ENCODE measurements around the gene SLC12A7.

SLC12A7 gene

DNA sequence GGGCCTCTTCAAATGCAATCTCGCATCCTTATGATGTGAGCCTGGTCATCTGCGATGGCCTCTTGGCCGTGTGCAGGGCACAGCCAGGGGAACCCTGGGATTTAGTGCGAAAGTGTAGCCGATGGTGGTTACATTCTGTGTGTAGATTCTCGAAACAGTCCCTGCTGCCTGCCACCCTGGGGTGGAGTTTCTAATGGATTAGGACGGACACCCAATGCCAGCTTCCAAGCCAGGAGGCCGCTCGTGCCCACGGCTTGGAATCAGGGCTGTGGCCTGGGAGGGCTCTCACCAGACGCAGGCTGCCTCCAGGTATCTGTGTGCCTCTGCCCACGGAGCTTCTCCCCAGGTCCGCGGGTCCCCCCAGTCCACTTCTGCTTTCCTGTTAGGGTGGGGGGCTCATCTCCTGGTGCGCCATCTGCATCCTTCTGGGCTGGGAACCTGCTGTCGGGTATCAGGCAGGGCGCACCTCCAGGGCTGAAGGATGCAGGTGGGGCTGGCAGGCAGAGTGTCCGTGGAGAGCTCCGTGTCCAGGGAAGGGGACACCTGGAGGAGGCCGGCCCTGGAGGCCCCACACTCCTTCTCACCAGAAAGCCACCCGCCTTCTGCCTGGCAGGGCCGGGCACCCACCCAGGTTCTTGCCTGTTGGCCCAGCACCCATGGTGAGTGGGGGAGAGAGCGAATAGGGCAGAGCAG is 3.4 kb upstream of the SLC12A7 start:
- no peak for DNase-seq (ENCODE audit: low read depth)
- H3K4me3 ChIP-seq (ENCODE audit: low read depth, low read length): no peak overlapping the region
- TF ChIP-seq, protein P1, sequence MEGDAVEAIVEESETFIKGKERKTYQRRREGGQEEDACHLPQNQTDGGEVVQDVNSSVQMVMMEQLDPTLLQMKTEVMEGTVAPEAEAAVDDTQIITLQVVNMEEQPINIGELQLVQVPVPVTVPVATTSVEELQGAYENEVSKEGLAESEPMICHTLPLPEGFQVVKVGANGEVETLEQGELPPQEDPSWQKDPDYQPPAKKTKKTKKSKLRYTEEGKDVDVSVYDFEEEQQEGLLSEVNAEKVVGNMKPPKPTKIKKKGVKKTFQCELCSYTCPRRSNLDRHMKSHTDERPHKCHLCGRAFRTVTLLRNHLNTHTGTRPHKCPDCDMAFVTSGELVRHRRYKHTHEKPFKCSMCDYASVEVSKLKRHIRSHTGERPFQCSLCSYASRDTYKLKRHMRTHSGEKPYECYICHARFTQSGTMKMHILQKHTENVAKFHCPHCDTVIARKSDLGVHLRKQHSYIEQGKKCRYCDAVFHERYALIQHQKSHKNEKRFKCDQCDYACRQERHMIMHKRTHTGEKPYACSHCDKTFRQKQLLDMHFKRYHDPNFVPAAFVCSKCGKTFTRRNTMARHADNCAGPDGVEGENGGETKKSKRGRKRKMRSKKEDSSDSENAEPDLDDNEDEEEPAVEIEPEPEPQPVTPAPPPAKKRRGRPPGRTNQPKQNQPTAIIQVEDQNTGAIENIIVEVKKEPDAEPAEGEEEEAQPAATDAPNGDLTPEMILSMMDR (IDR thresholded peaks at IDR 0.05; ENCODE audit: control insufficient read depth, extremely low read depth, insufficient read depth): no peak

DNA sequence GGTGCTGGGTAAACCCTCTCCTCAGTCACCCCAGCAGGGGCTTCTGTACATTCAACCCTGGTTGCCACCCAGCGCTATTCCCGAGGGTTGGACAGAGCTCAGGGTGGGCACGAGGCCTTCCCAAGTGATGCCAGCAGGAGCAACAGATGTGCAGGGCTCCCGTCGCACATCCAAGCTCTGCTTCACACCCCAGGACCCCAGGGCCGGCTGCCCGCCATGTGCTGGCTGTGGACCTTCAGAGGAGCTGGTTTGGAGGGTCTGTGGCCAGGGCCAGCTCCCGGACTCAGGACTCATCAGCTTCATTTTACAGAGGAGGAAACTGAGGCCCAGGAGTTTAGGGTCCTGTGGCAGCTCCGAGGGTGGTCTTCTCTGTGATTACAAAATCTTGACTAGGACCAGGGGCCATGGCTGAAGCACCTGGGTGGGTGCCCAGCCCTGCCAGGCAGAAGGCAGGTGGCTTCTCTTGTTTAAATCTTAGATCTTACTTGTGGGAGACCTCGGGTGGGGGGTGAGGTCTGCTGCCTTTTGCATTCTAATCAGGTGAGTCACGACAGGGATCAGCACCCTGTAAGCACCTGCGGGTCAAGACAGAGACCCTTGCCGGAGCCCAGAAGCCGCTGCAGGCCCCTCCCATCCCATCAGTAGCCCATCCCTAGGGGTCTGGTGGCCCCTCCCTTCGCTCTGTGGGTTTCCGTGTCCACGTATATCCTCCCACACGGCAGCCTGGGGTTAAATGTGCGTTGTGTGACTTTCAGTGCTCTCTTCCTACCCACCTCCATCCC is 2.1 kb upstream of the SLC12A7 start:
- no peak overlapping the region for H3K4me3 ChIP-seq (ENCODE audit: low read depth, low read length)
- TF ChIP-seq, protein P1 (IDR thresholded peaks at IDR 0.05; ENCODE audit: control insufficient read depth, extremely low read depth, insufficient read depth): no peak
- DNase-seq (ENCODE audit: low read depth): no peak

DNA sequence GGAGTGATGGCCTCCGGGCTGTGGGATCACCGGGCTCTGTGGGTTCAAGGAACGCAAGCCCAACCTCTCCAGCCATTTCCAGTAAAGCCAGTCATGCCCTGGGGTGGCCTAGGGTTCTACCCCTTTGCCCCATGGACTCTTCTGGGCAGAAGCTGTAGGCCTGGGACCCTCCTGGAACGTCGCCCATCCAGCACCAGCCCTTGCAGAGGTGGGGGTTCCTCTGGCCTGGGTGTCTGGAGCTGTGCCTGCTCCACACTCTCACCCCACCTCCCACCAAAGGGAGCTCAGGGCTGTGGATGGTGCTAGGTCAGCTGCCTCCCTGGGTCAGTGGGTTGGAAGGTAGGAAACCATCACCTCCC is 1.4 kb upstream of the SLC12A7 start:
- TF ChIP-seq, protein P1 (IDR thresholded peaks at IDR 0.05; ENCODE audit: control insufficient read depth, extremely low read depth, insufficient read depth): no peak
- no peak overlapping the region for H3K4me3 ChIP-seq (ENCODE audit: low read depth, low read length)

DNA sequence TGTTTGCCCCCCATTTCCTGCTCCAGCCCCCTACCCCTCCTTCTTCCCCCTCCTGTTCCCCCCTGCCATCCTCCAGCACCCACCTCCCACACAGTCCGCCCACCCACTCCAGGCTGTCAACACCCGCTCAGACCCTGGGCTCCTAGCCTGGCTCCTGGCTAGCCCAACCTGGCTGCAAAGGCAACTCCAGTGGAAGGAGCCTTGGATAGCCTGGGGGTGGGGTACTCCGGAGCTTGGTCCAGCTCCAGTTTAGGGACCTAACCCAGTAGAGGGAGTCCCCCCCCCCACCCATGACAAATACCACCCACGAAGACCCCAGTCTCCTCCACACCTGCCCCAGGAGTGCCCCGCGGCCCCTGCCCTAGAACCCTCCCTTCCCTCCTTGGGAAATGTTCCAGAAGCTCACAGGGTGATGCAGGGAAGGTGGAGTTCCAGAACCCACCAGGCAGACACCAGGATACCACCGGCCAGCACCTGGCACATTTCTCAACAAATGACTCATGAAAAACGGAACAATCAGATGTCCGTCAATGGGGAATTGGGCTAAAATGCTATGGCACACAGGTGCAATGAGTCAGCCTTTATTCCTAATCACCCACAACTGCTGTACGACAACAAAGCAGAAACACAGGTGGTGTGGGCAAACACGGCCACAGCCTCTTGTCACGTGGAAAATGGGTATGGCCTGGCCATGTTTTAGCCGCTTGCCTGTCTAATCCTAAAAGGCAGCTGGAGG is 901 bp upstream of the SLC12A7 start:
- TF ChIP-seq, protein P1 (IDR thresholded peaks at IDR 0.05; ENCODE audit: control insufficient read depth, extremely low read depth, insufficient read depth): no peak
- no peak for DNase-seq (ENCODE audit: low read depth)
- H3K4me3 ChIP-seq (ENCODE audit: low read depth, low read length): no peak overlapping the region

More for the DNA sequence above, 1.4 kb upstream of the SLC12A7 start:
- DNase-seq (ENCODE audit: low read depth): no peak

DNA sequence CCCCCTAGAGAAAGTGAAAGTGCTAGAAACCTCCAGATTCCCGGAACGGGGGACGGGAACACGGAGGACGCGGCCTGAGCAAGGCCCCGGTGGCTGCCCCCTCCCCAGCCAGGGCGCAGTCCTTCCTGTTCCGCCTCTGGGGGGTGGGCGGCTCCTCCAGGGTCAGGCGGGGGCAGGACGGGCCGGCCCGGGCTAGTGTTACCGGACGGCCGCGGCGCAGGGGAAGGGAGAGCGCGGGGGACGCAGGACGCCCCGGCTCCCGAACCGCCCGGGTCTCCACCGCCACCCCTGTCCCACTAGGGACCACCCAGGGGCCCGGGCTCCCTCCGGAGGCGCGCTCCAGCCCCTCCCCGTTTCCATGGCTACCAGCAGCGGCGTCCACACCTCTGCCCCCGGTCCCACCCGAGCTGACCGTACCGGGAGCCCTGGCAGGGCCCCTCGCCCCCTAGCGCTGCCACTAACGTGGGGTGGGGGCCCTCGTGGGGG is 579 bp downstream of the SLC12A7 start:
- H3K4me3 ChIP-seq (ENCODE audit: low read depth, low read length): peak overlapping the region; percentile 88
- TF ChIP-seq, protein P1 (IDR thresholded peaks at IDR 0.05; ENCODE audit: control insufficient read depth, extremely low read depth, insufficient read depth): no peak

DNA sequence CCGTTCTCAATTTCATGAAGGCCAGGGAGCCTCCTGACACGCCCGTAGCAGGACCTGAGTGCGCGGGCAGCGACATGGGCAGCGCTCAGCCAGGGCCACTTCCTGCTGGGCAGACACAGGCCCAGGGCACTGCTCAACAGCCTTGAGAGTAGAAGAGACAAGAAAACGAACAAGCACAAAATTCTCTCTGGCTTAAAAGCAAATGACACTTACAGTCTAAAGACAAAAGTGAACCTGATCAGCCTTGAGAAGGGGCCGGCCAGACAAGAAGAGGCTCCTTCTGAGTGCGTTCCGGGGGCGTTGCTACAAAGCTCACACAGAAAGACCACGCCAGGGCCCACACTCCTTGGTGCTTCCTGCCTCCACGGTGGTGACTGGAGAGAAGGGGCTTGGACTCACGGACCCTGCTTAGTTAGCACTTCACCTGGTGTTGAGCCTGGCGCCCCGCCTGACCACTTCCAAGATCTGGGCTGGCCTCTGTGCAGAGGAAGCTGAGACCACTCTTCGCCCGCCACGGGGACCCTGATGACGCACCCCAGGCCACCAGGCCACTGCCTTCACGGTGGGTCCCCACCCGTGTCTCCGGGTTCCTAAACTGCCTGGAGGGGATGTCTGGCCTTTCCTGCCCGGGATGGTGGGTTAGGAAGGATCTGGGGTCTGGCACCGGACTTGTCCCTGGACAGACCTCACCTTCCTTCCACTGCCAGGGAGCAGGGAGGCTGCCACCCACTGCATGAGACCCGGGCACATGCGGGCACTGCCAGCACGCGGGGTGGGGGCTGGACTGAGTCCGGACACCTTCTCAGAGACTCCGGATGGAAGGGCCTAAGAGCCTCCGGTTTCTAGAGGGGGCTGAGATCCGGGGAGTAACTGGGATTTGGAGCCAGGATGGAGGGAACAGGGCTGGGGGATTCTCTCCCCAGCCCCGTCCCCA is 1.3 kb downstream of the SLC12A7 start:
- DNase-seq (ENCODE audit: low read depth): no peak

More for the DNA sequence above, 579 bp downstream of the SLC12A7 start:
- DNase-seq (ENCODE audit: low read depth): no peak

More for the DNA sequence above, 1.3 kb downstream of the SLC12A7 start:
- peak overlapping the region; percentile 88 for H3K4me3 ChIP-seq (ENCODE audit: low read depth, low read length)
- TF ChIP-seq, protein P1 (IDR thresholded peaks at IDR 0.05; ENCODE audit: control insufficient read depth, extremely low read depth, insufficient read depth): no peak

Data from LNCaP clone FGC (cell line).